GM23248 (cell line): Measurements from ENCODE around the gene PAQR5.

ENCODE experiments used
- EZH2 ChIP-seq: fragments of 200-600 bp; sonication (generic); IDR thresholded peaks from 2 replicates; pipeline ENCODE4 v1.6.1; 2018; ENCODE audit warnings: antibody characterized with exemption, mild to moderate bottlenecking; ENCODE audit not compliant: insufficient read depth, poor library complexity, severe bottlenecking
- EZH2phosphoT487 ChIP-seq: fragments of 200-600 bp; sonication (generic); IDR thresholded peaks from 2 replicates; pipeline ENCODE4 v1.6.1; 2018; ENCODE audit warnings: antibody characterized with exemption, moderate library complexity, mild to moderate bottlenecking, low read depth; ENCODE audit not compliant: insufficient read depth

GRCh38 chr15:69434238-69434637 is 135.5 kb downstream of the PAQR5 start:
- TF ChIP-seq EZH2 (no peak), EZH2phosphoT487 (no peak)
